HG03159 (cell line): ENCODE measurements around the gene RUFY1.
"Not testable (repeated sequence)": the region's sequence is repeated elsewhere in the genome, so short reads cannot be mapped to it uniquely, and the experiment has no call there.

Experiments used
- ATAC-seq: cut with Tn5 transposase; IDR thresholded peaks from one replicate; pipeline ENCODE4 v1.9.1; 2021; ENCODE audit warnings: mild to moderate bottlenecking, moderate library complexity; ENCODE audit not compliant: unreplicated experiment

RUFY1 gene

GRCh38 chr5:179550511-179551342 is at the start of gene RUFY1:
Gene RUFY1 (plus strand): TSS chr5:179550554. CDS start chr5:179550570, 16 bp downstream.
- peak; percentile 74 for ATAC-seq

GRCh38 chr5:179501997-179502396 is 48.4 kb upstream of the RUFY1 start:
- ATAC-seq: not testable (repeated sequence)

GRCh38 chr5:179502420-179502819 is 47.9 kb upstream of the RUFY1 start:
- ATAC-seq: not testable (repeated sequence)

GRCh38 chr5:179504191-179504590 is 46.2 kb upstream of the RUFY1 start:
- ATAC-seq: no peak

- no peak for ATAC-seq
Observed at GRCh38 chr5:179504600-179505396, 45.6 kb upstream of the RUFY1 start.

GRCh38 chr5:179505636-179506261 is 44.6 kb upstream of the RUFY1 start:
- no peak for ATAC-seq

GRCh38 chr5:179509239-179509638 is 41.1 kb upstream of the RUFY1 start:
- ATAC-seq: no peak

- no peak for ATAC-seq
Observed at GRCh38 chr5:179509845-179510244, 40.5 kb upstream of the RUFY1 start.

GRCh38 chr5:179512452-179513000 is 37.8 kb upstream of the RUFY1 start:
- no peak for ATAC-seq

GRCh38 chr5:179515501-179515900 is 34.9 kb upstream of the RUFY1 start:
- not testable (repeated sequence) for ATAC-seq

- ATAC-seq: no peak
Observed at GRCh38 chr5:179516221-179516620, 34.1 kb upstream of the RUFY1 start.

GRCh38 chr5:179517746-179518145 is 32.6 kb upstream of the RUFY1 start:
- not testable (repeated sequence) for ATAC-seq

GRCh38 chr5:179518369-179518768 is 32.0 kb upstream of the RUFY1 start:
- ATAC-seq: peak; percentile 60

- not testable (repeated sequence) for ATAC-seq
Observed at GRCh38 chr5:179519416-179520070, 30.8 kb upstream of the RUFY1 start.

GRCh38 chr5:179522107-179522506 is 28.2 kb upstream of the RUFY1 start:
- not testable (repeated sequence) for ATAC-seq

- no peak for ATAC-seq
Observed at GRCh38 chr5:179526978-179527377, 23.4 kb upstream of the RUFY1 start.

GRCh38 chr5:179530069-179530998 is 20.0 kb upstream of the RUFY1 start:
- peak; percentile 61 for ATAC-seq

GRCh38 chr5:179533024-179533423 is 17.3 kb upstream of the RUFY1 start:
- ATAC-seq: no peak

- ATAC-seq: peak; percentile 54
Observed at GRCh38 chr5:179533907-179534306, 16.4 kb upstream of the RUFY1 start.
